Stimulated activated naive CD8-positive, alpha-beta T cell treated with anti-CD3 and anti-CD28 coated beads, Interleukin-15, Interleukin-2, amounts not matched to agents 100 U/mL and 50 U/mL, for 24 hours (primary cell): ENCODE measurements around the gene SYDE1.
"Not testable (repeated sequence)": the region's sequence is repeated elsewhere in the genome, so short reads cannot be mapped to it uniquely, and the experiment has no call there.

Experiments
- ATAC-seq: fragments of 150-1000 bp; cut with Tn5 transposase; one replicate; pipeline ENCODE4 v1.10.0; 2021
- DNase-seq: peaks from one replicate; pipeline ENCODE4 v3.0.0; 2021

The SYDE1 gene, protein sequence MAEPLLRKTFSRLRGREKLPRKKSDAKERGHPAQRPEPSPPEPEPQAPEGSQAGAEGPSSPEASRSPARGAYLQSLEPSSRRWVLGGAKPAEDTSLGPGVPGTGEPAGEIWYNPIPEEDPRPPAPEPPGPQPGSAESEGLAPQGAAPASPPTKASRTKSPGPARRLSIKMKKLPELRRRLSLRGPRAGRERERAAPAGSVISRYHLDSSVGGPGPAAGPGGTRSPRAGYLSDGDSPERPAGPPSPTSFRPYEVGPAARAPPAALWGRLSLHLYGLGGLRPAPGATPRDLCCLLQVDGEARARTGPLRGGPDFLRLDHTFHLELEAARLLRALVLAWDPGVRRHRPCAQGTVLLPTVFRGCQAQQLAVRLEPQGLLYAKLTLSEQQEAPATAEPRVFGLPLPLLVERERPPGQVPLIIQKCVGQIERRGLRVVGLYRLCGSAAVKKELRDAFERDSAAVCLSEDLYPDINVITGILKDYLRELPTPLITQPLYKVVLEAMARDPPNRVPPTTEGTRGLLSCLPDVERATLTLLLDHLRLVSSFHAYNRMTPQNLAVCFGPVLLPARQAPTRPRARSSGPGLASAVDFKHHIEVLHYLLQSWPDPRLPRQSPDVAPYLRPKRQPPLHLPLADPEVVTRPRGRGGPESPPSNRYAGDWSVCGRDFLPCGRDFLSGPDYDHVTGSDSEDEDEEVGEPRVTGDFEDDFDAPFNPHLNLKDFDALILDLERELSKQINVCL

DNA sequence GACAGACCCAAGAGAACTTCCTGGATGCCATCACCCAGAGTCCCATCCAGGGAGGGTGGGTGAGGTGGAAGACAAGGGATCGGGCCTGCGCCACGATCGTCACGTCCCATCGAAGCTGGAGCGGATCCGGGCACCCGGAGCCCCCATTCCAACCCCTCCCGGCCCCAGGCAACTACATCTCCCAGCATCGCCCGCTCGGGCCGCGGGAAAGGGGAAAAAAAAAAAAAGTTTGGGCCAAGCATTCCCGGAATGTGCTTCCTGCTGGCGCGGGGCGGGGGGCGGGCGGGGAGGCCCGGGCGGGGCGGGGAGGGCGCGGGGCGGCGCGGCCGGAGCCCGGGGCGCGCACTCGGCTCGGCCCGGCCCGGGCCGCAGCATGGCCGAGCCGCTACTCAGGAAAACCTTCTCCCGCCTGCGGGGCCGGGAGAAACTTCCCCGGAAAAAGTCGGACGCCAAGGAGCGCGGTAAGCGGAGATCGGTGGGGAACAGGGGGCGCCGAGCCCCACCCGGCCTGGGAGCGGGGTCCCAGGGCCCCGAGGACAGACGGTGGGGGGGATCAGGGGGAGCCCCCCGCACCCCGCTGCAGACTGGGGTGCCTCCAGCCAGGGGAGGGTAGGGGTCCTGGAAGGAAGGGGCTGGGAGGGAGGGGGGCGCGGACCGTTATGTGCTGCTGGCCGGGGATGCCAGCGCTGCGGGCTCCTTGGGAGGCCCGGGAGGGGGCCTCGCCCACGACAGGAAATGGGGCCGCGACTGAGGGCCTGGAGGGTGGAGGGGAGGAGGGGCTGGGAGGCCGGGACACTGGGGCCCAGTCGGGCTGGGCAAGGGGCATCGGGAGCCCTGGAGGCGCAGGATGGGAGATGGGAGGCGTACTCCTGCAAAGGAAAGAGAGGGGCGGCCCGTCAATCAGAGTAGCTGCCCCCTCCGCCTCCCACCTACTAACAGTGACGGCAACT lies at the start of gene SYDE1:
Gene SYDE1, plus strand, starts transcription at position 341 of the 950 bp plus-strand sequence. Its CDS starts 33 bp downstream, at position 374.
- ATAC-seq: peak; percentile 64
- peak; percentile 64 for DNase-seq

DNA sequence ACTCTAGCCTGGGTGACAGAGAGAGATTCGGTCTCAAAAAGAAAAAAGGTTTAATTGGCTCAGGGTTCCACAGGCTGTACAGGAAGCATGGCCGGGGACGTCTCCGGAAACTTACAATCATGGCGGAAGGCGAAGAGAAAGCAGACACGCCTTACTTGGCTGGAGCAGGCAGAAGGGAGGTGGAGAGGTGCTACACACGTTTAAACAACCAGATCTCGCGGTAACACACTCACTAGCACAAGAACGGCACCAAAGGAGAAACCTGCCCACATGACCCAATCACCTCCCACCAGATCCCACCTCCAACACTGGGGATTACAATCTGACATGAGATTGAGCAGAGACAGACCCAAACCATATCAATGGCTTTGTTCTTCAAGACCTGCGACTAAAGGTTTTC lies 45.2 kb upstream of the SYDE1 start:
- ATAC-seq (no peak), DNase-seq (no peak)

- ATAC-seq, DNase-seq: not testable (repeated sequence)
Observed at GRCh38 chr19:15070386-15070785, 36.8 kb upstream of the SYDE1 start.

DNA sequence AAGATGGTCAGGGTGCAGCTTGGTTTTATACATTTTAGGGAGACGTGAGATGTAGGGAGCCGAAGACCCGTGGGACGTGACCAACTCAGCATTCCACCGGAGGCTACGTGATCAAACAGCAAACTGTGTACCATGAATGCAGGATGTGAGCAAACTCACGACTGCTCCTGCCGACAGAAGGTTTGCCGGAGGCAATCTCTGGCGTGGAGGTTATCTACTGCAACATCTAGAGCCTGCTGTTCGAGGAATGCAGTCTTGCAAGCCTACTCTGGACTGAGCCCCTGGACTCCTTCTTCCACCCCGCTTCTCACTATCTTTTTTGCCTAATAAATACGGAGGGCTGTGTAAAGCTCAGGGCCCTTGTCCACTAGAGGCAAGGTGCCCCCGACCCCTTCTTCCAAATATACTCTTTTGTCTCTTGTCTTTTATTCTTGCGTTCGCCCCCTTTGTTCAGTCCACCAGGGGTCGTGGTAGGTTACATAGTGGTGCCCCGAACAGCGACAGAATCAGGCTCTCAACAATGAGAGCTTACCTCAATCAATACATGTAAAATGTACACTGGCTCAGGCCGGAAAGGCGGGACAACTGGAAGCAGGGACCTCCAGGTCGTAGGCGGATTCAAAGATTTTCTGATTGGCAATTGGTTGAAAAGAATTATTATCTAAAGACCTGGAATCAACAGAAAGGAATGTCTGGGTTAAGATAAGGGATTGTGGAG lies 34.1 kb upstream of the SYDE1 start:
- DNase-seq: no peak
- no peak for ATAC-seq

DNA sequence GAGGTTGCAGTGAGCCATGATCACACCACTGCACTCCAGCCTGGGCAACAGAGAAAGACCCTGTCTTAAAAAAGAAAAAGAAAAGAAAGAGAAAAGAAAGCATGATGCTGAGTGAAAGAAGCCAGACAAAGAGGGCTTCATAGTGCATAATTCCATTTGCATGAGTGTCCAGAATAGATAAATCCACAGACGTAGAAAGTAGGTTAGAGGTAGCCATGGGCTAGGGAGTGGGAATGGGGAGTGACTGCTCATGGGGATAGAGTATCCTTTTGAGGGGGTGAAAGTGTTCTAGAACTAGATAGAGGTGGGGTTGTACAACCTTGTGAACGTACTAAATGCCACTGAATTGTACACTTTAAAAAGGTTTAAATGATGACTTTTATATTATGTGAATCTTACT lies 32.8 kb upstream of the SYDE1 start:
- DNase-seq: no peak
- ATAC-seq: no peak

DNA sequence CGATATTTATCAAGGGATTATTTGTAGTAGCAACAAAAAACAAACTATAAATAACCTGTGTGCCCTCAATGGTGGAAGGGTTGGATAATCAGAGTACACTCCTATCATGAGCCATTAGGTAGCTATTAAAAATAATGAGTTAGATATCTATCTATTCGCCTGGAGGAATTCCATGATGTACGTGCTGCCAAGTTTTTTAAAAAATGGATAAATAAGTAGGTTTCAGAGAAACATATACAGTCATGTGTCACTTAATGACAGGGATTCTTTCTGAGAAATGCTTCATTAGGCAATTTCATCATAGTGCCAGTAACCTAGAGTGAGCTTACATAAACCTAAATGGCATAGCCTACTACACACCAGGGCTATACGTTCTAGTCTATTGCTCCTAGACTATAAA lies 31.4 kb upstream of the SYDE1 start:
- DNase-seq (no peak), ATAC-seq (no peak)

DNA sequence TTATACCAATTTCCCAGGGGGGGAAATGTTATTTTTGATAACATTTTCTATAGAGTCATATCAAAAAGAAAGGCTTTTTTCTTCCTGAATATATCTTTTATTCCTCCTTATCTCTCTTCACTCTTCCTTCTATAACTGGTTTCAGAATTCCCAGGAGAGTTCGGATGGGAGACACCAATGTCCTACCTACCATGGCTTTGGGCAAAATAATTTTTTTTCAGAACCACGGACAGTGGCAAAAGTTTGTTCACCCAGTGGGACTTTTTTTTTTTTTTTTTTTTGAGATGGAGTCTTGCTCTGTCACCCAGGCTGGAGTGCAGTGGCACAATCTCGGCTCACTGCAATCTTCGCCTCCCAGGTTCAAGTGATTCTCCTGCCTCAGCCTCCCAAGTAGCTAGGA lies 27.2 kb upstream of the SYDE1 start:
- ATAC-seq, DNase-seq: not testable (repeated sequence)

GRCh38 chr19:15081911-15082310 lies 25.3 kb upstream of the SYDE1 start, which contains the start of gene OR1I1:
TSS of gene OR1I1 (plus strand) at chr19:15082211. CDS start at chr19:15087066, 4,855 bp downstream.
- ATAC-seq (no peak), DNase-seq (no peak)

GRCh38 chr19:15087182-15087581 lies 20.0 kb upstream of the SYDE1 start:
- DNase-seq (no peak), ATAC-seq (no peak)

- peak; percentile 45 for DNase-seq
- ATAC-seq: peak; percentile 30
Observed at GRCh38 chr19:15091918-15092753, 15.1 kb upstream of the SYDE1 start.

DNA sequence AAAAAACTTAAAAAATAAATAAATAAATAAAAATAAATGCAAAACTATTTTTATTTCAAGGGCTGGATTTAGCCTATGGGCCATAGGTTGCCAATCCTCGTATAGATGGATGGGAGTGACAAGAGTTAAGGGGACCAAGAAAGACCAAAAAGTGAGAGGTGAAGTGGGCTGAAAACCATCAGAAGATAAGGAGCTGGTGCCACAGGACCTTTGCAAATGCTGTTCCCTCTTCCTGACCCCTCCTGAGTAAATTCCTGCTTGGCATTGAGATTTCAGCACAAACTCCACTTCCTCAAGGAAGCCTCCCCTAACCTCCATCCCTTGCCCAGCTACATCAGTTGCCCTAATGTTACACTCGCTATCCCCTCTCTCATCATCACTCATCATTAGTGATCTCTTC lies 14.2 kb upstream of the SYDE1 start:
- ATAC-seq (no peak), DNase-seq (no peak)

GRCh38 chr19:15096223-15096622 lies 11.0 kb upstream of the SYDE1 start:
- ATAC-seq (no peak), DNase-seq (no peak)

DNA sequence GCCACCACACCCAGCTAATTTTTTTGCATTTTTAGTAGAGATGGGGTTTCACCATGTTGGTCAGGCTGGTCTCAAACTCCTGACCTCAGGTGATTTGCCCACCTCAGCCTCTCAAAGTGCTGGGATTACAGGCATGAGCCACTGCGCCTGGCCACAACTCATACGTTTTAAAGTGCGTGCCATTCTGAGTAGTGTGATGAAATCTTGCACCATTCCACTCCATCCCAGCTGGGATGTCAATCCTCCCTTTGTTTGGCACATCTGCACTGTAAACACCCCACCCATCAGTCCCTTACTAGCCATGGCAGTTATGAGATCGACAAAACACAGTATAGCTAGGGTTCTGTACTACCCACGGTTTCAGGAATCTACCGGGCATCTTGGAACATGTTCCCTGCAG lies 9.2 kb upstream of the SYDE1 start:
- not testable (repeated sequence) for ATAC-seq

GRCh38 chr19:15098460-15098859 lies 8.7 kb upstream of the SYDE1 start:
- ATAC-seq (no peak), DNase-seq (no peak)

More for the DNA sequence above, 9.2 kb upstream of the SYDE1 start:
- DNase-seq: not testable (repeated sequence)

- DNase-seq (no peak), ATAC-seq (no peak)
Observed at GRCh38 chr19:15099017-15099582, 8.1 kb upstream of the SYDE1 start.

DNA sequence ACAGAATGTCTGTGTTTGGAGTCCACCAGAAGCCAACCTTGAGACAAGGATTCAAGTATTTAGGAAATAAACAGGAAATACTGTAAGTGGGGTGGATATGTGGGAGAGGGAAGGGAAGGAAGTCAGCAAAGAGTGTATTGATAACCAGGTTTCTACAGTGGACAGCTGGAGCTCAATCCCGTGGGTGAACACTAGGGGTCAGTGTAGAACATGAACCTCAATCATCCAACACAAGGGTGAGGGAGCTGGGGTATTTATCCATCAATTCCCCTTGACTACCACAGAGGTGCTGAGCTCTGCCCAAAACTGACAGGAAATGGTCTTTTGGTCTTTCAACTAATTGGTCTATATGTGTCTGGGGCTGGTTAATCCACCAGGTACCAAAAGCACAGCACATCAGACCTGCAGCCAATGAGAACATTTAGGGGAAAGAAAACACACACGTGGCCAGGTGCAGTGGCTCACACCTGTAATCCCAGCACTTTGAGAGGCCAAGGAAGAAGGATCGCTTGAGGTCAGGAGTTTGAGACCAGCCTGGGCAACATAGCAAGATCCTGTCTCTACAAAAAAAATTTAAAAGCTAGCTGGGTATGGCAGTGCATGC lies 5.6 kb upstream of the SYDE1 start:
- ATAC-seq: peak; percentile 49
- peak; percentile 66 for DNase-seq

DNA sequence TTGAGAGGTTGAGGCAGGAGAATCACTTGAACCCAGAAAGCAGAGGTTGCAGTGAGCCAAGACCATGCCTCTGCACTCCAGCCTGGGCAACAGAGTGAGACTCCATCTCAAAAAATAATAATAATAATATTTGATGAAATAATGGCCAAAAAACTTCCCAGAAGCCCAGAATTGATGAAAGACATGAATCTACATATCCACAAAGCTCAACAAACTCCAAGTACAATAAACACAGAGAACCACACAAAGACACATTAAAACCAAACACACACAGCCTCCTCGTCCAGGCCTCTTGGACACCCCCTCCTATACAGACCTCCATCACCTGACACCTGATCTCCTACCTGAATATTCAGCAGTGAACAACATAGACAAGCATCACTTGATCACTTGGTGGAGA lies 3.2 kb upstream of the SYDE1 start:
- no peak for DNase-seq
- ATAC-seq: no peak

GRCh38 chr19:15104411-15104810 lies 2.8 kb upstream of the SYDE1 start:
- no peak for ATAC-seq
- DNase-seq: no peak

DNA sequence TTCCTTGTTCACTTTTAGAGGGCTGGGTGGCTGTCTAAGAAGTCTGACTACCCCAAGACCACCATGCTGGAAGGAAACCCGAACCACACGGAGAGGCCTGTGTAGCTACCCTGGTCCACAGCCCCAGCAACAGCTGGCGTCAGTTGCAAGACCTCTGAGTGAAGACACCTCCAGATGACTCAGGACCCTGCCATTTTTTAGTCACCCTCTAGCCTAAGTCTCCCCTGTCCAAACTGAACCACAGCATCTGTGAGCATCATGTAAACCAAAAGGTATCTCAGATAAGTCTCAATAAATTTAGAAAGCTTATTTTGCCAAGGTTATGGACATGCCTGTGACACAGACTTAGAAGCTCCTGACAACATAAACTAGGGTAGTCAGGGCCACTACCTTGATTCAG lies 2.2 kb upstream of the SYDE1 start:
- ATAC-seq (no peak), DNase-seq (no peak)
